ENCODE measurements around the gene PPIE.

The PPIE gene

DNA sequence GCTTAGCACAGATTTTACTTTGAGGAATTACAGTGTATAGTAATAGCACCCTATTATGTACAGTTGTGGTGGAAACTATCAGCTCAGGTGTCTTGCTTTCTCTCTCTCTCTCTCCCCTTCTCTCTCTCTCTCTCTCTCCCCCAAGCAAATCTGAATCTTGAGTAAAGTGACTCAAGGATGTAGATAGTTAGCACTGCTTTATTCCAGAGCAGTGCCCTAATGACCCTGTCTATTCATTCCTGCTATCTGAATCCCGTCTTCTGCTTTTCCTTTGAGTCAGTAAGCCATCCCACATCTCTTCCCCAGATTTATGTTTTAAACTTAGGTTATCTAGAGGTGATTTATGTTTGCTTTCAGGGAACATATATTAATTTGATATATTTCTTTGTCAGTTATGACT lies 42.2 kb upstream of the PPIE start:
- no peak overlapping the region for H3K9ac ChIP-seq (ENCODE audit: low read length)
- no peak overlapping the region for H3K4me3 ChIP-seq (ENCODE audit: insufficient read depth, low read length, poor library complexity, severe bottlenecking)
- no peaks in the 10 kb centered on the region for H3K9me2 ChIP-seq (replicated peaks; ENCODE audit: insufficient read depth, low read length)
- H3F3A ChIP-seq (ENCODE audit: insufficient read depth) = no peaks in the 10 kb centered on the region
- H3K27ac ChIP-seq (ENCODE audit: low read depth, low read length) = no peak overlapping the region
- H3K27me3 ChIP-seq (ENCODE audit: low read length) = no peaks in the 10 kb centered on the region
- H2AFZ ChIP-seq (ENCODE audit: low read depth, low read length, severe bottlenecking) = no peak overlapping the region
- no peak overlapping the region for H3K4me2 ChIP-seq (ENCODE audit: low read depth, low read length, poor library complexity, severe bottlenecking)
- no peaks in the 10 kb centered on the region for H3K36me3 ChIP-seq (ENCODE audit: low read length)
- TF ChIP-seq, protein P1, sequence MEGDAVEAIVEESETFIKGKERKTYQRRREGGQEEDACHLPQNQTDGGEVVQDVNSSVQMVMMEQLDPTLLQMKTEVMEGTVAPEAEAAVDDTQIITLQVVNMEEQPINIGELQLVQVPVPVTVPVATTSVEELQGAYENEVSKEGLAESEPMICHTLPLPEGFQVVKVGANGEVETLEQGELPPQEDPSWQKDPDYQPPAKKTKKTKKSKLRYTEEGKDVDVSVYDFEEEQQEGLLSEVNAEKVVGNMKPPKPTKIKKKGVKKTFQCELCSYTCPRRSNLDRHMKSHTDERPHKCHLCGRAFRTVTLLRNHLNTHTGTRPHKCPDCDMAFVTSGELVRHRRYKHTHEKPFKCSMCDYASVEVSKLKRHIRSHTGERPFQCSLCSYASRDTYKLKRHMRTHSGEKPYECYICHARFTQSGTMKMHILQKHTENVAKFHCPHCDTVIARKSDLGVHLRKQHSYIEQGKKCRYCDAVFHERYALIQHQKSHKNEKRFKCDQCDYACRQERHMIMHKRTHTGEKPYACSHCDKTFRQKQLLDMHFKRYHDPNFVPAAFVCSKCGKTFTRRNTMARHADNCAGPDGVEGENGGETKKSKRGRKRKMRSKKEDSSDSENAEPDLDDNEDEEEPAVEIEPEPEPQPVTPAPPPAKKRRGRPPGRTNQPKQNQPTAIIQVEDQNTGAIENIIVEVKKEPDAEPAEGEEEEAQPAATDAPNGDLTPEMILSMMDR (IDR thresholded peaks at IDR 0.05; ENCODE audit: insufficient read depth, low read length, poor library complexity, severe bottlenecking) = no peak
- TF ChIP-seq EZH2phosphoT487 (conservative IDR thresholded peaks at IDR 0.05; ENCODE audit: low read length) = no peak
- H3K79me2 ChIP-seq (ENCODE audit: insufficient read depth, low read length) = no peaks in the 10 kb centered on the region
- H4K20me1 ChIP-seq (ENCODE audit: low read depth, low read length) = no peaks in the 10 kb centered on the region
- no peaks in the 10 kb centered on the region for H3K9me3 ChIP-seq (ENCODE audit: insufficient read depth, low read length)

DNA sequence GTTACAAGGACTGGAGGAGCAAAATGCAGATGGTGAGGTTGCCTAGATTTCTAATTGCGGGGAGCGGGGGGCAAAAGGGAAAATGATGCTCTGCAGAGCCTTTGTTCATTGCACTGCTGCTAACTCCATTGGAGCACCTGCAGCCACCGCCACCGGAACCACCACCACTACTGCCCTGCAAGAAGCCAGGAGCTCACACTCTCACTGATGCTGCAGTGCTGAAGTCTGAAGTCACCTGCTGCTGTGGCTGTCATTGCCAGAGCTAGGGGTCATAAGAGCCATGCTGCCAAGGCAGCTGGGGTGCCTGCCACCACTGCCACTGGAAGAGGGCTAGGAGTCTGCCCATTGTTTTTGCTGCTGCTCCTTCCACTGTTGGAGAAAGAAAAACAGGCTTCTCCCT lies 40.1 kb upstream of the PPIE start:
- Histone ChIP-seq H3K9me2 (replicated peaks; ENCODE audit: insufficient read depth, low read length) (no peaks in the 10 kb centered on the region), H3K4me2 (ENCODE audit: low read depth, low read length, poor library complexity, severe bottlenecking) (no peak overlapping the region), H3K79me2 (ENCODE audit: insufficient read depth, low read length) (no peaks in the 10 kb centered on the region), H3K9ac (ENCODE audit: low read length) (no peak overlapping the region), H3K36me3 (ENCODE audit: low read length) (no peaks in the 10 kb centered on the region), H3K27ac (ENCODE audit: low read depth, low read length) (no peak overlapping the region), H3K27me3 (ENCODE audit: low read length) (no peaks in the 10 kb centered on the region), H4K20me1 (ENCODE audit: low read depth, low read length) (no peaks in the 10 kb centered on the region), H3K9me3 (ENCODE audit: insufficient read depth, low read length) (no peaks in the 10 kb centered on the region), H3F3A (ENCODE audit: insufficient read depth) (no peaks in the 10 kb centered on the region), H3K4me3 (ENCODE audit: insufficient read depth, low read length, poor library complexity, severe bottlenecking) (no peak overlapping the region), H2AFZ (ENCODE audit: low read depth, low read length, severe bottlenecking) (no peak overlapping the region)
- TF ChIP-seq, protein P1 (IDR thresholded peaks at IDR 0.05; ENCODE audit: insufficient read depth, low read length, poor library complexity, severe bottlenecking) = no peak
- no peak for TF ChIP-seq EZH2phosphoT487 (conservative IDR thresholded peaks at IDR 0.05; ENCODE audit: low read length)

DNA sequence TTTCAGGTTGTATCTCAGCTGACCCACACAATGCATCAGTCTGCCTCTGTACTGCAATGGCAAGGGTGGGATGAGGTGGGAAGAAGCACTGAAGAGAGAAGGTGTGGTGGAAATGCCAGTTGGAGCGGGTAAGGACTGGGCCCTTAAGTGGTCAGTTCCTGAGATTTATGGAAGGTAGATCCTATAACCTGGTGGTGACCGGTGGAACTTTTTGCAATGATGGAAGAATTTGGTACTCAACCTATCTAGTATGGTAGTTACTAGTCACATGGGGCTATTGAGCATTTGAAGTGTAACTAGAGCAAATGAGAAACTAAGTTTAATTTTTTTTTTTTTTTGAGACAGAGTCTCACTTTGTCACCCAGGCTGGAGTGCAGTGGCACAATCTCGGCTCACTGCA lies 39.3 kb upstream of the PPIE start:
- H4K20me1 ChIP-seq (ENCODE audit: low read depth, low read length) = no peaks in the 10 kb centered on the region
- H3K27ac ChIP-seq (ENCODE audit: low read depth, low read length) = no peak overlapping the region
- H2AFZ ChIP-seq (ENCODE audit: low read depth, low read length, severe bottlenecking) = no peak overlapping the region
- no peaks in the 10 kb centered on the region for H3K9me2 ChIP-seq (replicated peaks; ENCODE audit: insufficient read depth, low read length)
- no peaks in the 10 kb centered on the region for H3K27me3 ChIP-seq (ENCODE audit: low read length)
- no peaks in the 10 kb centered on the region for H3K9me3 ChIP-seq (ENCODE audit: insufficient read depth, low read length)
- no peak overlapping the region for H3K4me2 ChIP-seq (ENCODE audit: low read depth, low read length, poor library complexity, severe bottlenecking)
- no peaks in the 10 kb centered on the region for H3K36me3 ChIP-seq (ENCODE audit: low read length)
- H3K79me2 ChIP-seq (ENCODE audit: insufficient read depth, low read length) = no peaks in the 10 kb centered on the region
- no peak for TF ChIP-seq EZH2phosphoT487 (conservative IDR thresholded peaks at IDR 0.05; ENCODE audit: low read length)
- TF ChIP-seq, protein P1 (IDR thresholded peaks at IDR 0.05; ENCODE audit: insufficient read depth, low read length, poor library complexity, severe bottlenecking) = no peak
- H3K9ac ChIP-seq (ENCODE audit: low read length) = no peak overlapping the region
- H3K4me3 ChIP-seq (ENCODE audit: insufficient read depth, low read length, poor library complexity, severe bottlenecking) = no peak overlapping the region
- H3F3A ChIP-seq (ENCODE audit: insufficient read depth) = no peaks in the 10 kb centered on the region
